PC-3 (cell line): ENCODE results near the gene DHRS7C. TPM values are rescaled to one million over a fixed set of nuclear protein-coding genes. Genes with fewer than 3 reads are reported as not detected.

Experiments
- ATAC-seq: fragments of 200-7000 bp; cut with Tn5 transposase; 2 replicates; pipeline ENCODE4 v1.9.1; 2020; ENCODE audit warnings: mild to moderate bottlenecking, moderate library complexity
- BruUV-seq: library from RNA; stranded (reverse); fragments of 400-500 nt; replicated peaks from 2 replicates; lab custom pipeline; 2021; lab: Mats Ljungman, UMichigan
- CTCF ChIA-PET: fragments of 300-600 bp; sonication (Branson Sonifier 250); formaldehyde crosslinking; loops from one replicate; lab custom pipeline; 2022; ENCODE audit warnings: antibody characterized with exemption; lab: Charles Lee
- POLR2A ChIA-PET: fragments of 300-600 bp; sonication (Branson Sonifier 250); formaldehyde crosslinking; loops from one replicate; lab custom pipeline; 2022; ENCODE audit warnings: antibody characterized with exemption; ENCODE audit not compliant: unreplicated experiment; lab: Charles Lee
- DNase-seq: peaks from one replicate; pipeline ENCODE4 v3.0.0-alpha.2; 2015
- H2AFZ ChIP-seq: fragments of 300-600 bp; sonication (generic); 2 replicates; pipeline ENCODE4 v1.6.0; 2016; ENCODE audit warnings: antibody characterized with exemption, low read length
- H3F3A ChIP-seq: fragments of 300-600 bp; sonication (generic); one replicate; pipeline ENCODE4 v1.6.0; 2017; ENCODE audit warnings: antibody characterized with exemption, low read length, control low read depth, mild to moderate bottlenecking; ENCODE audit not compliant: unreplicated experiment
- H3K27ac ChIP-seq: fragments of 300-600 bp; sonication (generic); 2 replicates; pipeline ENCODE4 v1.5.1; 2016; ENCODE audit warnings: mild to moderate bottlenecking, low read length
- H3K27me3 ChIP-seq: fragments of 300-600 bp; sonication (generic); 2 replicates; pipeline ENCODE4 v1.6.1; 2016; ENCODE audit warnings: low read length, mixed read lengths
- H3K36me3 ChIP-seq: fragments of 300-600 bp; sonication (generic); 2 replicates; pipeline ENCODE4 v1.6.1; 2016; ENCODE audit warnings: low read depth, mixed run types, low read length, mixed read lengths
- H3K4me1 ChIP-seq: fragments of 300-600 bp; sonication (generic); 2 replicates; pipeline ENCODE4 v1.5.1; 2016; ENCODE audit warnings: low read length; ENCODE audit not compliant: insufficient read depth
- H3K4me2 ChIP-seq: fragments of 300-600 bp; sonication (generic); 2 replicates; pipeline ENCODE4 v1.6.0; 2016; ENCODE audit warnings: low read length
- H3K4me3 ChIP-seq: fragments of 300-600 bp; sonication (generic); 2 replicates; pipeline ENCODE4 v1.5.1; 2016; ENCODE audit warnings: mild to moderate bottlenecking, low read length, mixed read lengths
- H3K79me2 ChIP-seq: fragments of 300-600 bp; sonication (generic); 2 replicates; pipeline ENCODE4 v1.6.1; 2017; ENCODE audit warnings: low read length, mixed read lengths
- H3K9ac ChIP-seq: fragments of 300-600 bp; sonication (generic); 2 replicates; pipeline ENCODE4 v1.6.0; 2016; ENCODE audit warnings: mild to moderate bottlenecking, low read length
- H3K9me2 ChIP-seq: fragments of 300-600 bp; sonication (generic); replicated peaks from 2 replicates; pipeline ENCODE4 v1.6.1; 2016; ENCODE audit warnings: mixed run types, low read length, mixed read lengths
- H3K9me3 ChIP-seq: fragments of 300-600 bp; sonication (generic); 2 replicates; pipeline ENCODE4 v1.6.1; 2016; ENCODE audit warnings: low read length, mixed read lengths
- H4K20me1 ChIP-seq: fragments of 300-600 bp; sonication (generic); 2 replicates; pipeline ENCODE4 v1.6.1; 2016; ENCODE audit warnings: low read length, mixed read lengths
- EZH2 ChIP-seq: fragments of 300-600 bp; sonication (generic); IDR thresholded peaks from one replicate; pipeline ENCODE4 v1.6.1; 2017; ENCODE audit warnings: antibody characterized with exemption, mild to moderate bottlenecking, low read length; ENCODE audit not compliant: unreplicated experiment
- EZH2phosphoT487 ChIP-seq: fragments of 300-600 bp; sonication (generic); IDR thresholded peaks from 2 replicates; pipeline ENCODE4 v1.6.1; 2018; ENCODE audit warnings: mild to moderate bottlenecking, antibody characterized with exemption, low read length, borderline replicate concordance
- intact Hi-C: fragments of 100-400 bp; cut with micrococcal nuclease; formaldehyde crosslinking; loops from 2 replicates; pipeline ENCODE4 v1.9.0; 2023
- total RNA-seq: library from RNA; depleted of rRNA; stranded (reverse); fragments of >200 nt; gene quantifications from 2 replicates; pipeline ENCODE4 v1.2.3, GENCODE V29; 2014
- TF ChIP-seq, protein P1 (sequence below): fragments of 300-600 bp; sonication (generic); conservative IDR thresholded peaks from 2 replicates; pipeline ENCODE4 v1.5.1; 2017; ENCODE audit warnings: antibody characterized with exemption, low read depth, mild to moderate bottlenecking, low read length

Gene DHRS7C
- total RNA-seq, 1 experiment from 2014 or later: not detected

DNA sequence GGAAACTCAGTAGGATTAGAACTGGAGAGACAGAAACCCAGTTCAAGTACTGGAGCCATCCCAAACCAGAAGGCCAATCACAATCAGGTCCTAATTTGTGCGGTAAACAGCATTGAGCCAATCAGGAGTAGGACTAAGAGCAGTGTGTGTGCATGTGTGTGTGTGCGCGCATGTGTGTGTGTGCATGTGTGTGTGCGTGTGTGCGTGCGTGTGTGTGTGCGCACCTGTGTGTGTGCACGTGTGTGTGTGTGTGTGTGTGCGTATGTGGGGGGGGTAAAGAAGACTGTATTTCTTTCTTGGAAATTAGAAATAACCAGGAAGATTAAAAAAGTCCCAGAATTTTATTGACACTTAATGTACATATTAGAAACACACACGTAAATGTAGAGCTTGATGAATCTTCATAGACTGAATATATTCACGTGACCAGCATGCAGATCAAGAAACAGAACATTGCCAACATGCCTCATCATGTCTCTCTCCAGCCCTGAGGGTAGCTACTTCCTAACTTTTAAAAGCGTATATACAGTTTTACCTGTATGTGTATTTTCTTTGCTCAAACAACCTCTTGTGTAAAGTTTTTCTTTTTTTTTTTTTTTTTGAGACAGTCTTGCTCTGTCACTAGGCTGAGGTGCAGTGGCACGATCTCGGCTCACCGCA, 919 bp upstream of the DHRS7C start:
- POLR2A ChIA-PET: no interaction called here

DNA sequence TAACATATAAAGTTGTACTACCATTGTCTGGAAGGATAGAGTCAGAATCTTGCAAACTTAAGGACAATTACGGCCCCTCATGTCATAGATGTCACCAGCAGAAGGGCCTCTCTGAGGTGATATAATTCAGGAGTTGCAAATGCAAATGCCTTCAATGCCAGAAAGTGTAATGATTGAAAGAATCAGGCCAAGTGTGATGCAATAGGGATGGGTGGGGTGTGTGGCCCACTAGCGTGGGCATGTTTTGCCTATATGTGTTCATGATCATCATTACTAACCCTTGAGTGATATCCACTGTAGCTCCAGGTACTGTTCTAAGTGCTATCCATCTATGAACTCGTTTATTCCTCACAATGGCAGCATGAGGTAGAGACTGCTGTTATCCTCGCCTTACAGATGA, 1.1 kb downstream of the DHRS7C start:
- no peaks in the 10 kb centered on the region for H3K27me3 ChIP-seq
- H3K79me2 ChIP-seq: no peaks in the 10 kb centered on the region
- no peaks in the 10 kb centered on the region for H3K9me2 ChIP-seq
- no peaks in the 10 kb centered on the region for H3K36me3 ChIP-seq
- no peak overlapping the region for H3K27ac ChIP-seq
- DNase-seq (no peak), ATAC-seq (no peak)
- no peaks in the 10 kb centered on the region for H4K20me1 ChIP-seq
- no peak overlapping the region for H3K9ac ChIP-seq
- H2AFZ ChIP-seq: no peak overlapping the region
- TF ChIP-seq, protein P1, sequence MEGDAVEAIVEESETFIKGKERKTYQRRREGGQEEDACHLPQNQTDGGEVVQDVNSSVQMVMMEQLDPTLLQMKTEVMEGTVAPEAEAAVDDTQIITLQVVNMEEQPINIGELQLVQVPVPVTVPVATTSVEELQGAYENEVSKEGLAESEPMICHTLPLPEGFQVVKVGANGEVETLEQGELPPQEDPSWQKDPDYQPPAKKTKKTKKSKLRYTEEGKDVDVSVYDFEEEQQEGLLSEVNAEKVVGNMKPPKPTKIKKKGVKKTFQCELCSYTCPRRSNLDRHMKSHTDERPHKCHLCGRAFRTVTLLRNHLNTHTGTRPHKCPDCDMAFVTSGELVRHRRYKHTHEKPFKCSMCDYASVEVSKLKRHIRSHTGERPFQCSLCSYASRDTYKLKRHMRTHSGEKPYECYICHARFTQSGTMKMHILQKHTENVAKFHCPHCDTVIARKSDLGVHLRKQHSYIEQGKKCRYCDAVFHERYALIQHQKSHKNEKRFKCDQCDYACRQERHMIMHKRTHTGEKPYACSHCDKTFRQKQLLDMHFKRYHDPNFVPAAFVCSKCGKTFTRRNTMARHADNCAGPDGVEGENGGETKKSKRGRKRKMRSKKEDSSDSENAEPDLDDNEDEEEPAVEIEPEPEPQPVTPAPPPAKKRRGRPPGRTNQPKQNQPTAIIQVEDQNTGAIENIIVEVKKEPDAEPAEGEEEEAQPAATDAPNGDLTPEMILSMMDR: no peak
- TF ChIP-seq EZH2phosphoT487 (no peak), EZH2 (no peak)
- intact Hi-C loops: no loop called here
- no peaks in the 10 kb centered on the region for H3K4me1 ChIP-seq
- H3F3A ChIP-seq: no peaks in the 10 kb centered on the region
- BruUV-seq: no TSS peak
- POLR2A ChIA-PET: no interaction called here
- no peak overlapping the region for H3K4me3 ChIP-seq
- H3K9me3 ChIP-seq: no peaks in the 10 kb centered on the region
- no peak overlapping the region for H3K4me2 ChIP-seq
- CTCF ChIA-PET: no interaction called here

More for the DNA sequence above, 919 bp upstream of the DHRS7C start:
- TF ChIP-seq EZH2 (no peak), EZH2phosphoT487 (no peak)
- TF ChIP-seq, protein P1: no peak
- CTCF ChIA-PET: no interaction called here
- intact Hi-C loops: no loop called here
- no peak for ATAC-seq
- H3K27ac ChIP-seq: no peak overlapping the region
- no peaks in the 10 kb centered on the region for H3K79me2 ChIP-seq
- no peaks in the 10 kb centered on the region for H4K20me1 ChIP-seq
- no TSS peak for BruUV-seq
- no peaks in the 10 kb centered on the region for H3K4me1 ChIP-seq
- H2AFZ ChIP-seq: no peak overlapping the region
- no peaks in the 10 kb centered on the region for H3K9me2 ChIP-seq
- no peaks in the 10 kb centered on the region for H3K27me3 ChIP-seq
- no peak for DNase-seq
- no peak overlapping the region for H3K4me2 ChIP-seq
- no peaks in the 10 kb centered on the region for H3F3A ChIP-seq
- no peaks in the 10 kb centered on the region for H3K36me3 ChIP-seq
- no peak overlapping the region for H3K4me3 ChIP-seq
- H3K9ac ChIP-seq: no peak overlapping the region
- H3K9me3 ChIP-seq: no peaks in the 10 kb centered on the region

DNA sequence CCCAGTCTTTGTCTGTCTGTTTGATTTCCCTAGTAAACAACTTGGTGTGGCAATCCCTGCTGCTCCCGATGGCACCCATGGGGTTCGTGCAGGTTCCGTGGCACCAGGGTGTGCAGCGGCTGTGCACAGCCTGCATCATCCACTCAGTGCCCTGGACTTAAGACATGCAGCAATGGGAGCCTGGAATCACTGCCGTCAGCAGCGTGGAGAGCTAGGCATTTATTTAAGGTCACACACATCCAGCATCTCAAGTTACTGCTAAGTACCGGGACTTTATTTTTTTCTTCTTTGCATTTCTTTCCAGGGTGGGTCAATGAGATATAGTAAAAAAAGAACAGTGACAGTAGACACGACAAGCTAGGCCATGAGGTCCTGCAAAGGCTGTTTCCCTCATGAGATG, 2.8 kb downstream of the DHRS7C start:
- TF ChIP-seq, protein P1: no peak
- no peak for TF ChIP-seq EZH2
- no peak for TF ChIP-seq EZH2phosphoT487
- no peaks in the 10 kb centered on the region for H3K4me1 ChIP-seq
- H3K9me3 ChIP-seq: no peaks in the 10 kb centered on the region
- no peaks in the 10 kb centered on the region for H3K9me2 ChIP-seq
- no TSS peak for BruUV-seq
- POLR2A ChIA-PET: no interaction called here
- no peaks in the 10 kb centered on the region for H3K79me2 ChIP-seq
- CTCF ChIA-PET: no interaction called here
- no peaks in the 10 kb centered on the region for H4K20me1 ChIP-seq
- H3K27me3 ChIP-seq: no peaks in the 10 kb centered on the region
- H3K4me3 ChIP-seq: no peak overlapping the region
- H3K9ac ChIP-seq: no peak overlapping the region
- H3K36me3 ChIP-seq: no peaks in the 10 kb centered on the region
- no peak overlapping the region for H3K27ac ChIP-seq
- no peak for ATAC-seq
- H2AFZ ChIP-seq: no peak overlapping the region
- no peaks in the 10 kb centered on the region for H3F3A ChIP-seq
- intact Hi-C loops: no loop called here
- DNase-seq: no peak
- H3K4me2 ChIP-seq: no peak overlapping the region
